ENCODE data around the gene DNAJC5.
"Not testable (repeated sequence)": the region's sequence is repeated elsewhere in the genome, so short reads cannot be mapped to it uniquely, and the experiment has no call there.

The DNAJC5 gene

DNA sequence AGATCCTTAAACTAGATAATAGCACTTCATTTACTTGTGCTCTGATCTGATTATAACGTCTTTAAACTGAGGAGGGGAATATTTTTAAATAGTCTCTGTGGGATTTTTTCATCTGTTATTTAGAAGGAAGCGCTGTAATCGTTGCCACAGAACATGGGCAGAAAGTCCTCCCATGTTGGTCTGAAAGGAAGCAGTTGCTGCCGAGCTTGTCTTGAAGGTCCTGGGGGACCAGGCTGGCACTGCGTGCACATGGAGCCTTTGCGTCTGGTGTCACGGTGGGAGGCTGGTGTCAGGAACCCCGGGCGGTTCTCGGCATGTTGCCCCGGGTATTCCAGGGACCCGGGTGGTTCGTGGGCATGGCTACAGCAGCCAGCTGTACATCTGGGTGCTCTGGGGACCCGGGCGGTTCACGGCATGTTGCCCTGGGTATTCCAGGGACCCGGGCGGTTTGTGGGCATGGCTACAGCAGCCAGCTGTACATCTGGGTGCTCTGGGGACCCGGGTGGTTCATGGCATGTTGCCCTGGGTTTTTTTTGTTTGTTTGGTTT lies 18.4 kb upstream of the DNAJC5 start:
- TF ChIP-seq POLR2AphosphoS5 (IDR thresholded peaks at IDR 0.05; ENCODE audit: low read depth) (no peak), GABPA (IDR thresholded peaks at IDR 0.05; ENCODE audit: low read depth) (no peak), SPI1 (IDR thresholded peaks at IDR 0.05; ENCODE audit: borderline replicate concordance, low read depth) (no peak)
- TF ChIP-seq, protein P1, sequence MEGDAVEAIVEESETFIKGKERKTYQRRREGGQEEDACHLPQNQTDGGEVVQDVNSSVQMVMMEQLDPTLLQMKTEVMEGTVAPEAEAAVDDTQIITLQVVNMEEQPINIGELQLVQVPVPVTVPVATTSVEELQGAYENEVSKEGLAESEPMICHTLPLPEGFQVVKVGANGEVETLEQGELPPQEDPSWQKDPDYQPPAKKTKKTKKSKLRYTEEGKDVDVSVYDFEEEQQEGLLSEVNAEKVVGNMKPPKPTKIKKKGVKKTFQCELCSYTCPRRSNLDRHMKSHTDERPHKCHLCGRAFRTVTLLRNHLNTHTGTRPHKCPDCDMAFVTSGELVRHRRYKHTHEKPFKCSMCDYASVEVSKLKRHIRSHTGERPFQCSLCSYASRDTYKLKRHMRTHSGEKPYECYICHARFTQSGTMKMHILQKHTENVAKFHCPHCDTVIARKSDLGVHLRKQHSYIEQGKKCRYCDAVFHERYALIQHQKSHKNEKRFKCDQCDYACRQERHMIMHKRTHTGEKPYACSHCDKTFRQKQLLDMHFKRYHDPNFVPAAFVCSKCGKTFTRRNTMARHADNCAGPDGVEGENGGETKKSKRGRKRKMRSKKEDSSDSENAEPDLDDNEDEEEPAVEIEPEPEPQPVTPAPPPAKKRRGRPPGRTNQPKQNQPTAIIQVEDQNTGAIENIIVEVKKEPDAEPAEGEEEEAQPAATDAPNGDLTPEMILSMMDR (IDR thresholded peaks at IDR 0.05; ENCODE audit: insufficient read depth, low read length) = no peak
- TF ChIP-seq, protein P2, sequence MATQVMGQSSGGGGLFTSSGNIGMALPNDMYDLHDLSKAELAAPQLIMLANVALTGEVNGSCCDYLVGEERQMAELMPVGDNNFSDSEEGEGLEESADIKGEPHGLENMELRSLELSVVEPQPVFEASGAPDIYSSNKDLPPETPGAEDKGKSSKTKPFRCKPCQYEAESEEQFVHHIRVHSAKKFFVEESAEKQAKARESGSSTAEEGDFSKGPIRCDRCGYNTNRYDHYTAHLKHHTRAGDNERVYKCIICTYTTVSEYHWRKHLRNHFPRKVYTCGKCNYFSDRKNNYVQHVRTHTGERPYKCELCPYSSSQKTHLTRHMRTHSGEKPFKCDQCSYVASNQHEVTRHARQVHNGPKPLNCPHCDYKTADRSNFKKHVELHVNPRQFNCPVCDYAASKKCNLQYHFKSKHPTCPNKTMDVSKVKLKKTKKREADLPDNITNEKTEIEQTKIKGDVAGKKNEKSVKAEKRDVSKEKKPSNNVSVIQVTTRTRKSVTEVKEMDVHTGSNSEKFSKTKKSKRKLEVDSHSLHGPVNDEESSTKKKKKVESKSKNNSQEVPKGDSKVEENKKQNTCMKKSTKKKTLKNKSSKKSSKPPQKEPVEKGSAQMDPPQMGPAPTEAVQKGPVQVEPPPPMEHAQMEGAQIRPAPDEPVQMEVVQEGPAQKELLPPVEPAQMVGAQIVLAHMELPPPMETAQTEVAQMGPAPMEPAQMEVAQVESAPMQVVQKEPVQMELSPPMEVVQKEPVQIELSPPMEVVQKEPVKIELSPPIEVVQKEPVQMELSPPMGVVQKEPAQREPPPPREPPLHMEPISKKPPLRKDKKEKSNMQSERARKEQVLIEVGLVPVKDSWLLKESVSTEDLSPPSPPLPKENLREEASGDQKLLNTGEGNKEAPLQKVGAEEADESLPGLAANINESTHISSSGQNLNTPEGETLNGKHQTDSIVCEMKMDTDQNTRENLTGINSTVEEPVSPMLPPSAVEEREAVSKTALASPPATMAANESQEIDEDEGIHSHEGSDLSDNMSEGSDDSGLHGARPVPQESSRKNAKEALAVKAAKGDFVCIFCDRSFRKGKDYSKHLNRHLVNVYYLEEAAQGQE (IDR thresholded peaks at IDR 0.05; ENCODE audit: insufficient replicate concordance, low read depth) = no peak
- no peak overlapping the region for H3K27ac ChIP-seq (replicated peaks)
- no peak for DNase-seq (ENCODE audit: low read depth in 1 of 2, low spot score in 1 of 2)

DNA sequence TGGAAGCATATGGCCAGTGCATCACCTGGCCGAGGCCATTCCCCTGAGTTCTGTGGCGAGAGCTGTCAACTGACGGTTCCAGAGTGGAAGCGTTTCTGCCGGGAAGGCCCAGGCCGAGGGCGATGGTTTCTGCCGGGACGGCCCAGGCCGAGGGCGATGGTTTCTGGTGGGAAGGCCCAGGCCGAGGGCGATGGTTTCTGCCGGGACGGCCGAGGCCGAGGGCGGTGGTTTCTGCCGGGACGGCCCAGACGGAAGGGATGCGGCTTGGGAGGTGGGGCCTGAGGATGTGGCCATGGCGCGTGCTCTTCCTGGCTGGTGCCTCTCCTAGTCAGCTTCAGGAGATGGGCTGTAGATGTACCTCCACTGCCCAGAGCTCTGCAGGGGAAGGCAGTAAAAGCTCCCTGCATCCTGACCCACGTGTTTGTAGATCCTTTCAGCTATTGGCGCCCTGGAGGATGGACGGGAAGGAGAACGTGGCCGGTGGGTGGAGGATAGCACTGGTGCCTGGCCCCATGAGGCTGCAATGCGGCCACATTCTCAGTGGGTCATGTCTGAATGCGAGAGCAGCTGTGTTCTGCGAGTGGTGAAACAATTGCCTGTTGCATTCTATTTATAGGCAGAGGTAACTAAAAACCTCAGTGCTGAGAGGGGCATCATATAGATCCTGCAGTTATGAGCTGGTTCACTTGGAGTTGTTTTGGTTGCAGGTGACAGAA lies 17.0 kb upstream of the DNAJC5 start:
- Histone ChIP-seq H3K4me3 (replicated peaks; ENCODE audit: insufficient read depth, low read length) (no peak overlapping the region), H3K27ac (replicated peaks) (no peak overlapping the region), H3K27me3 (ENCODE audit: insufficient read depth, poor library complexity, severe bottlenecking) (no peaks in the 10 kb centered on the region)
- no peak for DNase-seq (ENCODE audit: low read depth in 1 of 2, low spot score in 1 of 2)
- TF ChIP-seq, protein P2 (IDR thresholded peaks at IDR 0.05; ENCODE audit: insufficient replicate concordance, low read depth) = no peak
- TF ChIP-seq, protein P1 (IDR thresholded peaks at IDR 0.05; ENCODE audit: insufficient read depth, low read length) = no peak
- TF ChIP-seq POLR2AphosphoS5 (IDR thresholded peaks at IDR 0.05; ENCODE audit: low read depth) (no peak), SPI1 (IDR thresholded peaks at IDR 0.05; ENCODE audit: borderline replicate concordance, low read depth) (no peak), GABPA (IDR thresholded peaks at IDR 0.05; ENCODE audit: low read depth) (no peak)

More for the DNA sequence above, 18.4 kb upstream of the DNAJC5 start:
- no peaks in the 10 kb centered on the region for H3K27me3 ChIP-seq (ENCODE audit: insufficient read depth, poor library complexity, severe bottlenecking)
- no peak overlapping the region for H3K4me3 ChIP-seq (replicated peaks; ENCODE audit: insufficient read depth, low read length)

DNA sequence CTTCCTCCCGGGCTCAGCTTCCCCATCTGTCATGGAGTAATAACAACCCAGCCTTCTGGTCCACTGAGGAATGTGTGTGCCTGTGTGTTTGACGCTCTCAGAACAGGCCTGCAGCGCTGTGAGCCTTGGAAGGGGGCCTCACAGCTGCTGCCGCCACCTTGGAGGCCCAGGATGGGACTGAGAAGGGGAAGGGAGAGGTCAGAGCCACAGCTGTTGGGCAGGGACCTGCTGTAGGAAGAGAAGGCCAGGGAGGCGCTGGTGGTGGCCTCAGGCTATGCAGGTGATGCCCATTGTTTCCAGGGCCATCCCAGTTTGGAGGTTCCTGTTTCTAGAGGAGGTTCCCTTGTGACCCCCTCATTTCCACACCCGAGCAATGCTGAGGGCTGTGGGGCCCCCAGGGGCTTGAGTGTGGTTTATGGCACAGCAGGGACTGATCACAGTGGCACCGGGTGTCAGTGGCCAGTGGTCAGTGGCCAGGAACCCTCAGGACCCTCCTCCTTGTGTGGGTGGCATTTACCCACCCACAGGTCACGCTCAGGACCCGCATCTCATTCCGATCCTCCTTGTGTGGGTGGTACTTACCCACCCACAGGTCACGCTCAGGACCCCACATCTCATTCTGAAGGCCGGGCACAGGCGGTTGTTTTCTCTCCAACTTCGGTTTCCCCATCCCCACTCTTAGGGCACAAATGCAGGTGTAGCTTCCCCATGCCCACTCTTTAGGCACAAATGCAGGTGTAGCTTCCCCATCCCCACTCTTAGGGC lies 15.8 kb upstream of the DNAJC5 start:
- TF ChIP-seq GABPA (IDR thresholded peaks at IDR 0.05; ENCODE audit: low read depth) (no peak), POLR2AphosphoS5 (IDR thresholded peaks at IDR 0.05; ENCODE audit: low read depth) (no peak), SPI1 (IDR thresholded peaks at IDR 0.05; ENCODE audit: borderline replicate concordance, low read depth) (no peak)
- TF ChIP-seq, protein P2 (IDR thresholded peaks at IDR 0.05; ENCODE audit: insufficient replicate concordance, low read depth) = no peak
- TF ChIP-seq, protein P1 (IDR thresholded peaks at IDR 0.05; ENCODE audit: insufficient read depth, low read length) = no peak
- no peak overlapping the region for H3K4me3 ChIP-seq (replicated peaks; ENCODE audit: insufficient read depth, low read length)
- no peak overlapping the region for H3K27ac ChIP-seq (replicated peaks)
- no peaks in the 10 kb centered on the region for H3K27me3 ChIP-seq (ENCODE audit: insufficient read depth, poor library complexity, severe bottlenecking)
- DNase-seq (ENCODE audit: low read depth in 1 of 2, low spot score in 1 of 2) = no peak

DNA sequence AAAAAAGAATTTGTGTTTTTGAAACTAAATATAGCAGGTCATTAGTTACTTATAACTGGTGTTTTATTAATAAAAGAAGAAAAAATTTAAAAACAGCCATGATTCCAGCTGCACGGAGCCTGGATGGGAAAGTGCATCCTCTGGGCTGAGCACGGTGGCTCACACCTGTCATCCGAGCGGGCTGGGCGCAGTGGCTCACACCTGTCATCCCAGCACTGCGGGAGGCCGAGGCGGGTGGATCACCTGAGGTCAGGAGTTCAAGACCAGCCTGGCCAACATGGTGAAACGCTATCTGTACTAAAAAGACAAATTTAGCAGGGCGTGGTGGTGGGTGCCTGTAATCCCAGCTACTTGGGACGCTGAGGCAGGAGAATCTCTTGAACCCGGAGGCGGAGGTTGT lies 14.0 kb upstream of the DNAJC5 start:
- H3K27me3 ChIP-seq (ENCODE audit: insufficient read depth, poor library complexity, severe bottlenecking); H3K27ac ChIP-seq (replicated peaks); H3K4me3 ChIP-seq (replicated peaks; ENCODE audit: insufficient read depth, low read length); DNase-seq (ENCODE audit: low read depth in 1 of 2, low spot score in 1 of 2): not testable (repeated sequence)
